Activated T-cell treated with anti-CD3 and anti-CD28 coated beads for 48 hours (primary cell): ENCODE measurements around the gene SLC40A1.
"Not testable (repeated sequence)": the region's sequence is repeated elsewhere in the genome, so short reads cannot be mapped to it uniquely, and the experiment has no call there.

Experiments used
- DNase-seq: peaks from one replicate; pipeline ENCODE4 v3.0.0-alpha.2; 2020; ENCODE audit warnings: low read depth

Gene SLC40A1, protein sequence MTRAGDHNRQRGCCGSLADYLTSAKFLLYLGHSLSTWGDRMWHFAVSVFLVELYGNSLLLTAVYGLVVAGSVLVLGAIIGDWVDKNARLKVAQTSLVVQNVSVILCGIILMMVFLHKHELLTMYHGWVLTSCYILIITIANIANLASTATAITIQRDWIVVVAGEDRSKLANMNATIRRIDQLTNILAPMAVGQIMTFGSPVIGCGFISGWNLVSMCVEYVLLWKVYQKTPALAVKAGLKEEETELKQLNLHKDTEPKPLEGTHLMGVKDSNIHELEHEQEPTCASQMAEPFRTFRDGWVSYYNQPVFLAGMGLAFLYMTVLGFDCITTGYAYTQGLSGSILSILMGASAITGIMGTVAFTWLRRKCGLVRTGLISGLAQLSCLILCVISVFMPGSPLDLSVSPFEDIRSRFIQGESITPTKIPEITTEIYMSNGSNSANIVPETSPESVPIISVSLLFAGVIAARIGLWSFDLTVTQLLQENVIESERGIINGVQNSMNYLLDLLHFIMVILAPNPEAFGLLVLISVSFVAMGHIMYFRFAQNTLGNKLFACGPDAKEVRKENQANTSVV

DNA sequence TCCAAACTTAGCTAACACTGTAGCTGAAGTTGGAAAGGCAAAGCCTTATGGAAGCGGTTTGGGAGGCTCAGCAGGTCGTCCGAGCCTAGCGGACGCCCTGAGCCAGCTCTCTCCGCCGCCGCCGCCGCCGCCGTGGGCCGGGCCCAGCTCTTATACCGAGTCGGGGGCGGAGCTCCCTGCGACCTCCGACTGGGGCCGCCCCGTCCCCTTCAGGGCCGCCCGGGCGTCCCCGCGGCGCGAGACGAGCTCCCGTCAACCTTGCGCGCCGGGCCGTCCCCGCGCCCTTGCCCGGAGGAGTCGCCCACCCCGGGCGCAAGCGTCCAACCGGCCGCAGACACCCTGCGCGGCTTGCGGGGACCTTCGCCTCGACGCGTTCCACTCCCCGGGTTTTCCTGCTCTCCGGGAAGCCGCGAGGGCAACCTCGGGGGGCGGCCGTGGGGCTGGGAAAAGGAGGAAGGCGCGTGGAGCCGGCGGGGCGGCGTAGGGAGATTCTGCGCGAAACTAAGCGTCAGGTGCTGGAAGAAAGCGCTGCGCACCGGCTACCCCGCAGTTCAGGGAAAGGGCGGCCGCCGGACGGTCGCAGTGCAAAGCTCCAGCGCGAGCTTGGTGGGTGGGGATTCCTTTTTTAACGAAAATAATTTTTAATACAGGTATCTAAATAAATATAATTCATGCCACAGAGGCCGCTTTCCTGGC, at the start of gene SLC40A1:
Gene SLC40A1 (minus strand): TSS at position 129 of the 696 bp plus-strand sequence. CDS start 326 bp downstream, outside the sequence.
- DNase-seq, result peak; percentile 63

DNA sequence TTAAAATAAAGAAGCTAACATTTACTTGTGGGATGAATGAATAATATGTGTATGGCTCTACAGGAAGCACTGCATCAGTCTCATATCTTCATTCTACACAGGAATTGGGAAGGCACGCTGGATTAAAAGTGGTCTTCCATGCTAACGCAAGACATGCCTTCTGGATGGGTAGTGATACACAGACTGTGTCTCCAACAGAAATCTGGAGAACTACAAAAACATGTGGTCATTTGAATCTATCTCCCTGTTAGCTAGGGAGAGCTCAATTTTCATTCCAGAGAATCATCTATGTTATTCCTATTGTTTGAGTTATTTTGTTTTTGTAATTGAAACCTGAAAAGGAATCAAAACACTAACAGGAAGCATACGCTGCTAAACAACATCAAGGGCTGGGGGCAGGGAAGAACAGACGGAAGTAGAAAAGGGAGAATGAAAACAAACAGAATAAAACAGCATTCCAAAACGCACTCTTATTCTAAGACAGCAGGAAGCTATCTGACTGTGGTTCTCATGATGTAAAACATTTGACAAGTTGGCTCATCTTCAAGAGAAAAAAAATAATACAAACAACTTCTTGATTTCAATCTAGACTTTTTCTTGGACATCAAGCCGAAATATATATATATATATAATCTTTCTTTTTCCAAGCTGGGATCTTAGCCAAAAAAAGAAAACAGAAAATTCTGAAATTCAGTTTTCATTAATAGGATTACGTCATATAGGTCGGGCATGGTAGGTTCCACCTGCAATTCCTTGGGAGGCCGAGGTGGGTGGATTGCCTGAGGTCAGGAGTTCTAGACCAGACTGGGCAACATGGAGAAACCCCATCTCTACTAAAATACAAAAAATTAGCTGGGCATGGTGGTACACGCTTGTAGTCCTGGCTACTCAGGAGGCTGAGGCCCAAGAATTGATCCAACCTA, 49.2 kb upstream of the SLC40A1 start:
- no peak for DNase-seq

DNA sequence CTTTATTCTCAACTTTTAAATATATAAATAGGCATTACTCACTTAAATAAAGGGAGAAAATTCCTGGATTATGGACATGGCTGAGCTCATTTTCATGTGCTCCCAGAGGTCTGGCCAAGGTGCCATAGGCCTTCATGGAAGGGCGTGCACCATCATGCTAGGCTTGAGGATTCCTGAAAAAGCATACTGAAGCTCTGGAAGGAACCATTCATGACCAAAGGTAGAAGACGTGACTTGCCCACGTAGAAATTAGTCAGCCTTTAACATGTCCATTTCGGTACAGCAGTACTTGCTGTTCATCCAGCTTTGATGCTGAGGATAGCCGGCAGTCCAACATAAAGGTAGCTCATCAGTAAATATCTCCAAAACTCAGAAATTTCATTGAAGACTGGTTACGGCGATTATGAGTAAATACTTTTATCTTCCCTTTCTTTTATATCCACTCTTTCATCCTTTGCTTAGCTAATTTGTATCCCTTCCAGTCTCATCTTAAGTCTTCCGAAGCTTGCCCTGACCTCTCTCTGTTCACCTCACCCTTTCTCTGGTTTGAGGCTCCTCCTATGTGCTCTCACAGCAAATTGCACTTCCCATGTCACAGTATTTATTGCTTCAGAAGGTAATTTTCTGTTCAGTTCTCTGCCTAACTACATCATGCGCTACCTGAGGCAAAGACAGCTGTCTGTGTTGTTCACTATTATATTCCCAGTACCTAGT, 48.4 kb upstream of the SLC40A1 start:
- DNase-seq, result no peak

DNA sequence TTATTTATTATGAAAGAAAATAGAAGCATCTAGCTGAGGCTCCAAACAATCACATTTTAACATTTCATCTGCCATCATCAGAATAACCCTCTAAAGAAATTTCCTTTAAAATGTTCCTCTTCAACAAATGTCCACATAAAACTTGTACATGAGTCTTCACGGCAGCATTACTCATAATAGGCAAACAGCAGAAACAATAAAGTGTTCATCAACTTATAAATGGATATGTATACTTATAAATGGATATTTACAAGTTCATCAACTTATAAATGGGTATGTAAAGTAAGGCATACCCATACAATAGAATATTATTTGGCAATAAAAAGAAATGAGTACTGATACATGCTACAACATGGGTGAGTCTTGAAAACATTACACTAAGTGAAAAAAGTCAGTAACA, 47.2 kb upstream of the SLC40A1 start:
- DNase-seq, result no peak

DNA sequence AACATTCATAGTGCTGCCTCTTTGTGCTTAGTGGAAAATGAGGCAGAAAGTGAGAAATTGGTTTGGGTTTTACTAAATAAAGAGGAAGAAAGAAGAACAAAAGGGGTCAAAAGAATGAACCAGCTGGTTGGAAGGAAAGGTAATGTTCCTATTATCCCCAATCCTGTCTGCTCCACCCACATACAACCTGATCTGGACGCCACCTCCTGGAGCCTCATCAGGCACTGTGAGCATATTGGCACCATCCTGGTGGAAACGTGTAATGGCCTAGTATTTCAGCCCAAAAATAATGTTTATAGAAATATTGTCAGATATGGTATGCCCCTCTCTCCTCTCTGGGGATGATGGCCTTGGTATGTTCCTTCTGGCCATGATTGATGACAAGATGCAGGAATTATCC, 45.0 kb upstream of the SLC40A1 start:
- no peak for DNase-seq

DNA sequence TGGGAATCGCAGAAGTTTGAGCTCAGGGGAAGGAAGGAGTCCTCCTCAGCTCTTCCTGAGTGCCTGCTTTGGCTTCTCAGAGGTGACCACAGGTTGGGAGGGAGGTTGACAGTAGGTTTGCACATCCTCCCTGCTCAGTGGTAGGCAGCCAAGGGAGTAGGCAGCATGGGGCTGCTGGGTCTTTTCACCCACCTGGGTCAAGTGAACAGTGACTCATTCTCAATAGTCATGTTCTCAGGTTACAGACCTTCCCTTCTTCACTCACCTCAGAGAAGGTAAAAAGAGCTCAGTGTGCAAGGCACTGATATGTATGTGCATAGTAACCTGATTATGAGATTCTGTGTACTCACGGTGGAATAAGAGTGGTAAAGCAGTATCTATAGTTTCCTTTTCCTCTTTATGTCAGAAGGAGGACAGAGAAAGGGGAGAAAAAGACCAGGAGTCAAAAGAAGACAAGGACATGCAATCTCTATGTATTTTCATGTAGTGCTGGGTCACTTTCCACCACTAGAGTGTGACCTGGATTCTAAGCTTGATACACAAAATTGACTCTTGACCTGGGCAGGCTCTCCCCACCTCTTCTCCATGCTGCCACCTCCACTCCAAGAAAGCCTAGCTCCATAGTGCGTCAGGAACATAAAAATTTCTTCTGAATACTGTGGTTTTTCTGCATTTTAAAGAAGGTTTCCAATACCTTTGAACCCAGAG, 44.2 kb upstream of the SLC40A1 start:
- DNase-seq, result no peak

DNA sequence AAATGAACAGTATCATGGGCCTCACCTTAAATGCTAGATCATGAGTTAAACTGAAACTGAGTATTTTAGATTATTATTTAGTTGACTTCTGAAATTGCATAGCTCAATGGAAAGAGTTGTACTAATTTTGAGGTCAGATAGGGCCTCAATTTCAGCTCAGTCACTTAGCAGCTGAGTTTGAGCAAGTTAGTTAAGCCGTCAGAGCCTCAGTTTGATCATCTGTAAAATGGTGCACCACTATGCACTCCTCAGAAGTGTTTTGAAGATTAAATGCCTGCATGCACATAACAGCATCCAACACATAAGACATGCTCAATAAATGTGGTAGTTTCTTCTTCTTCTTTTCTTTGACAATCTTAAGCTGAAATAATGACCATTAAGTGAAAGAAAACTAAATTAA, 42.5 kb upstream of the SLC40A1 start:
- no peak for DNase-seq

DNA sequence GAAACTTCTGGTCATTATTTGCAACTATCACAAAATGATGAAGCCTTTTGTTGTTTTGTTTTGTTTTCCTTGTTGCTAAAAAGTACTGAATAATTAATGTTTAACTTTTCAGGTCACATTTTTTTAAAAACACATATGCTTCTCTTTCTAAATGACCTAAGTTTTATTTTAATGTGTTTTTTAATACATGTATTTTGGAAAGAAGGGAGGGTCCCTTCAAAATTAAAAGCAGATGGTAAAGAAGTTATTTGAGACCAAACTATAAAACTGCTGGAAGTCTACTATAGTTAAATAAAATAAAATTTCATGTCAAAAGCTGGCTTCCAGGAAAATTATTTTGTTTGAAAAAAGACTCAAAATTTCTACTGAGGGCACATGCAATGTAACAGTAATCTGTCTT, 41.2 kb upstream of the SLC40A1 start:
- no peak for DNase-seq

DNA sequence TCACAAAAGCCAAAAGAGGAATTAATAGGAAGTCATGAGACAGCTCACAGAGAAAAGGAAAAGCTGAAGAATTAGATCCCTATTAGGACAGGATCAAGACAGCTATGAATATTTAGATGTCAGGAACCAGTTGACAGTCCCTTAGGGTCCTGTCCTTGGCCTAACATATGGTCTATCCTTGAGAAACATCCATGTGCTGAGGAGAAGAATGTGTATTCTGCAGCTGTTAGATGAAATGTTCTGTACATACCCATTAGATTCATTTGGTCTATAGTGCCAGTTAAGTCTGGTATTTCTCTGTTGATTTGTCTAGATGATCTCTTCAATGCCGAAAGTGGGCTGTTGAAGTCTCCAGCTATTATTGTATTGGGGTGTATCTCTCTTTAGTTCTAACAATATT, 37.6 kb upstream of the SLC40A1 start:
- no peak for DNase-seq

DNA sequence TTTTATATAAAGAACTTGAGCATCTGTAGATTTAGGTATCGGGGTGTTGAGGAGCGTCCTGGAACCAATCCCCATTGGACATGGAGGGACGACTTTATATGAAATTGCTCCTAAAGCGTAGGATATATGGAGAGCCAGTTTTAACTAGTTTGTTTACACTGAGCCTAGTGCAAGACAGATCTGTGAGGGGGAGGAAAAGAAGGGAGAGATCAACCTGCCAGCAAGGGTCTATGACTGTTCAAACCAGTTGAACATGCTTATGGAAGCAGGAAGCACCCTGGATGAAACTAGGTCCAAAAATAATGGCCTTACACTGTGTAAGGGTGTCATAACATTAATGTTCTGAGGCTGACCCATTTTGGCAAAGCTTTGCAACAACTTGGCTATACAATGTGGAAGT, 34.0 kb upstream of the SLC40A1 start:
- no peak for DNase-seq

DNA sequence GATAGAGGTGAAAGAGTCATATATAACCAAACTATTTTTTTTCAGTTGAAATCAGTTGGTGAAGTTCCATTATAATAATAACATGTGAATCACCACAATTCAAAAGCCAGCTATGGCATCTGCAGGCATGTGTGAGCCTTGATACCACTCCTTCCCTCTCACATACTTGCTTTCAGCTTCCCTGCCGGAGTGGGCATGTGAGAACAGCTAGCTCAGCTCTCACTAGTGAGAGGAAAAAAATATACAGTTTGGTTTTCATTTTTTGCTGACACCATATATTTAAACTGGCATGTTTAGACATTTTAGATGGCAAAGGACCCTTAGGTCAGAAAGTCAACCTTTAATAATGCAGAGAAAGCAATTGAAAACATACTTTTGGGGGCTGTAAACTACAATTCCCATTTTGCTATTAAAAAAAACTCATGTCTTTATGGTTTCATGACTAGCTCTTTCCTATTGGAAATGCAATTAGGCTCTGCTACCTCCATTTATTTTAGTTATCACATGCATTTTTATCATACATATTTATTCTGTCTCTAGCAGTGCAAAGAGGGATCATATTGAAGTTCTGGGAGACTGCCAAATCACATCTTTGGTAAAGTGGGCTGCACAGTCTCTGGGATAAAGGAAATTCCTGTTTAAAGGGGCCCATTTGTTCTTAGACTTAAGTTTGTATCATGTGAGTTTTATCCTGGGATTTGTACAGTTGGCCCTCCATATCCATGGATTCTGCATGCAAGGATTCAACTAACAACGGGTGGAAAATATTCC, 33.2 kb upstream of the SLC40A1 start:
- no peak for DNase-seq

DNA sequence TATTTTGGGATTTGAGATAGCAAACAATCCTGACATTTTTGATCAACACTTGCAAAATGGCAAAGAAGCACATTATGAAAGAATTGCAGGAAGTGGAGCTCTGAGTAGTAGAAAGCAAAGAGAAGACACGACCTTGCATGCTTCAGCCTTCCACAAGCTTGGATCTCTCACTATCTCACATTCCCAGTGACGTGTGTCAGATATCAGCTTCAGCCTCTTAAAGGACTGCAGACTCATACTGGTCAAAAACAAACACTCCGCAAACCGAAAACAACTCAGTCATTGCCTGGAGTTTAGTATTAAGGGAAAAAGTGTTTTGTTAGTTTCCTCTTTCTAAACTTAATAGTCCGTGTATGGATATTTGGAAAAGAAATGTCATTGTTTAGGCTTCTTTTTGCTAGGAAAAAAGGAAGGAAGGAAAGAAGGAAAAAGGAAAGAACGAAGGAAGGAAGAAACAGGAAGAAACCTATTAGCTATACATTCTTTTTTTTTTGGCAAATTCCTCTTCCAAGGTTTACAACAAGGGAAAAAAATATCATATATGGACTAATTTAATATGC, 32.6 kb upstream of the SLC40A1 start:
- DNase-seq, result no peak

DNA sequence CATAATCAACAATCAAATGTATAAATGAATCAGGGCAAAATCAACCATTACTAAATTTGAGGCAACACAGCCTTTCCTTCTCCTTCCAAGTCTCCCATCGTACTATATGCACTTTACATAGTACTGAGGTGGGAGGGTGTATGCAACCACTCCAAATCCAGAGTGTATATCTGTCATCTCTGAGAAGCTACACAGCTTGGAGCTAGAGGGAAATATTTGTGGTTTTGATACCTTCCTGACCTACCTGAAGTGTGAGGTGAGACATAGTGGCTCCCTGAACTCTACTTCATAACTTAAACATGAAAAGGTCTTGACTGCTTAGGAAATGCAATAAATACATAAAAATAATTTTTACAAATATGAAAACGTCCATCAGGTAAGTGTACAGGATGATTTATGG, 30.1 kb upstream of the SLC40A1 start:
- no peak for DNase-seq

DNA sequence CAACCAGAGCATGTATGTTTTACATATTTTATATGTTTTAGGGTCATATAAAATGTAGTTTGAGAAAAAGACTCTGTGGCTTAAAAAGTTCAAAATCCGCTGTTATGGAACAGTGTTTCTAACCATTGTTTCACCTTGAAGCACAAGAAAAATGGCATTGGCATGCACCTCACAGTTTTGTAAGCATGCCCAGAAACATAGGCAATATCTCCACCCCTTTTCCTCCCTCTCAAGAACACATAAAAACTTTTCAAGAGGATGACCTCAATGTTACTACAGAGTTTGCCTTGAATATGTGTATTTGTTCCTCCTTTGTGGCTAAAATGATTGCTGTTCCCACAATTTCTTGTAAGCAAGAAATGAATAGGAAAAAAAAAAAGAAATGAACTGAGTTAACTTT, 29.3 kb upstream of the SLC40A1 start:
- no peak for DNase-seq

DNA sequence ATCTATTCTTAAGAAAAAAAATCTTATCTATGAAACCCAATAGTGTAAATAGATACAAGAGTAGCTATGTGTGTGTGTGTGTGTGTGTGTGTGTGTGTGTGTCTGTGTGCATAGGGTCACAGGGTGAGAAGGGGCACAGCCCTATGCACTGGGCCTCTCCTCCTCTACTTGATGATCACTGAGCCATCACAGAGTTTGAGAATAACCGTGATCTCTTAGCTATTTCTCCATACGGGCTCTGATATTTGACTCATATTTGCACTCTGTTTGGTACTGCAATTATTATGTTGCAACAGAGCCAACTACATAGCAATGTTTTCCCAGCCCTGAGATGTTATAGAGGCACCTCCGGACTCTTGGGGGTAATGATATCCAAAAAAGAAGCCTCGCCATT, 28.8 kb upstream of the SLC40A1 start:
- DNase-seq, result no peak

DNA sequence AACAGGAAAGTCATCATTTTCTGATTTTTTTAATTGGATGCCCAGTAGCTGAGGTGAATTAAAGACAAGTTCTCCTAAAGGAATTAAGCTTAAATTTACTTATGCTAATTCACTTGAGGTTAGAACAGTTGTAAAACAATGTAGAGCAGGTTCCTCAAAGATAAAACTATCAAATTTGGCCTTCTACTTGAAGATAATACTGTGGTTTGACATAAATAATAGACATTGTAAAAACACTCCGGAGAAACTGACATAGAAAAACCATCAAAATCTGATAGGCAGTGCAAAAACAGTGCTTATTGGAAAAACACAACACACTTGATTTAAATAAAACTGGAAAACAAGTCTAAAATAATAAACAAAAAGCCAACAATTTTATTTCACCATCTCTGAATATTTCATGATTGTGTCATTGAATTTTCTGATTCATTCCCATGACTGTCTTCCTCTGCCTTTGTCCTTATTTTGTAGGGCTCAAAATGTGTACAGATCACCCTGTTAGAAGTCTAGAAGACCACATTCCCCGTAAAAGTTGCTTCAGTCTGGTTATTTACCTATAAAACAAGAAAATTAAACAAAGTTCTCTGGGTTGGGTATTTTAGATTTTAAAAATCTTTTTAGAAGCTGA, 28.3 kb upstream of the SLC40A1 start:
- no peak for DNase-seq

DNA sequence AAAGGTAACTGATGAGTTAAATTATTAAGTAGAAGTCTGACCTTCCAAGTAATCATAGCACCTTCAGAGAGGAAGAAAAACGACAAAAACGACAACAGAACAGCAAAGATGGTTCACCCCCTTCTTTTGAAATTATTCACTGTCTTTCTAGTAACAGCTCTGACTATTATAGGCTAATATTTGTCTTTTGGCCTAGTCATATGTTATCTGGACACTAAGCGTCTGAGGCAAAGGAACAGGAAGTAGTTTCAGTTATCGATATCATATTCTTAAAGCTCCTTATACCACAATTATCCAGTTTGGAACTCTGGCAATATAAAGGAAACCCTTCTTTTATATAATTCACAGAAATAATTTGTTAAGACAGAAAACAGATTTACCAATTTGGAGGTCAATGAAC, 27.6 kb upstream of the SLC40A1 start:
- no peak for DNase-seq

DNA sequence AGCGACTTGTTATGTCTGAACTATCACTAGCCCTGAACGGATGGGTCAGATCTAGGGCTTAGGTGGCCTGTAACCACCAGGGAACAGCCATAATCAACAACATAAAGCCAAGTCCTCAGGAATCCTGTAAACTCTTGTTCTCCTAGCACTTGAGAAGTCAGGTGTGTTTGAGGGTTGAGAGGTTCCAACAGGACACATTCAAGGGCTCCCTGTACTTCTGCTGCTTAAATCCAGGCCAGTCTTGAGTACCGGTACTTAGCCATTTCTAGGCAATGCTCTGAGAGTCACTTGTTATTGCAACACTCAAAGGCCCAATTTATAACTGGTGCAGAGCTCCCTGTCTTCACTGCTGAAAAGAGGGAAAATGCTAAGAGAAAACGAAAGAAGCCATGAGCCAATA, 21.6 kb upstream of the SLC40A1 start:
- no peak for DNase-seq

DNA sequence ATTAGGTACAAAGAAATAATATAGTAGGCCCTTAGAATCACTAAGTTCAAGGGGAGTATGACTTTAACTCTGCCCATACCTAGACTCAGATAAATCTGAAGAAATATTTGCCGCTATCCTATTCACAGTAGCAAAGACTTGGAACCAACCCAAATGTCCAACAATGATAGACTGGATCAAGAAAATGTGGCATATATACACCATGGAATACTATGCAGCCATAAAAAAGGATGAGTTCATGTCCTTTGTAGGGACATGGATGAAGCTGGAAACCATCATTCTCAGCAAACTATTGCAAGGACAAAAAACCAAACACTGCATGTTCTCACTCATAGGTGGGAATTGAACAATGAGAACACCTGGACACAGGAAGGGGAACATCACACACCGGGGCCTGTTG, 21.1 kb upstream of the SLC40A1 start:
- DNase-seq, result not testable (repeated sequence)
